Hepatocyte (in vitro differentiated cells): ENCODE data around the gene MAN1B1.

Experiments
- CTCF ChIP-seq: fragments of 200-600 bp; sonication (generic); IDR thresholded peaks from 2 replicates; pipeline ENCODE4 v1.5.1; 2016; ENCODE audit warnings: antibody characterized with exemption, mild to moderate bottlenecking; ENCODE audit not compliant: poor library complexity
- EZH2 ChIP-seq: fragments of 200-600 bp; sonication (generic); IDR thresholded peaks from 2 replicates; pipeline ENCODE4 v1.6.1; 2016; ENCODE audit warnings: antibody characterized with exemption, mild to moderate bottlenecking, borderline replicate concordance
- EZH2phosphoT487 ChIP-seq: fragments of 200-600 bp; sonication (generic); IDR thresholded peaks from one replicate; pipeline ENCODE4 v1.6.1; 2018; ENCODE audit warnings: antibody characterized with exemption, mild to moderate bottlenecking, low read depth, moderate library complexity; ENCODE audit not compliant: unreplicated experiment, severe bottlenecking

- no peak for TF ChIP-seq EZH2
- TF ChIP-seq CTCF = no peak
- no peak for TF ChIP-seq EZH2phosphoT487
Measured at GRCh38 chr9:137129456-137130175, 42.8 kb downstream of the MAN1B1 start.
